ENCODE measurements around the gene ATP6V0B. TPM values are rescaled to one million over a fixed set of nuclear protein-coding genes. Genes with fewer than 3 reads are reported as not detected.

Gene ATP6V0B
- total and polyA plus RNA-seq, 9 of the 15 experiments (the other 6 are each of a cell fraction or from before 2014, with no cell fraction given) = 137 to 328 (median 220) TPM

- TF ChIP-seq ZBTB9 (CRISPR knock-in tag; IDR thresholded peaks at IDR 0.05) = no peak; the same call in none of the 2 replicates
- TF ChIP-seq ARNT (IDR thresholded peaks at IDR 0.05) = peak in 1 of 2 experiments; percentile 44; a peak in 2 of 4 replicates
- no peak for TF ChIP-seq THRAP3 (IDR thresholded peaks at IDR 0.05; ENCODE audit: borderline replicate concordance)
- TF ChIP-seq RAD51 (IDR thresholded peaks at IDR 0.05; ENCODE audit: borderline replicate concordance, low read depth) = peak; percentile 91
- no peak for TF ChIP-seq IFI16 (CRISPR knock-in tag; IDR thresholded peaks at IDR 0.05)
- TF ChIP-seq ZNF766 (CRISPR knock-in tag; conservative IDR thresholded peaks at IDR 0.05) = peak; percentile 79; the same call in 1 of the 2 replicates
- TF ChIP-seq ZNF589 (CRISPR knock-in tag; IDR thresholded peaks at IDR 0.05; ENCODE audit: low read depth) = peak; percentile 72; the same call in 1 of the 2 replicates
- TF ChIP-seq CHAMP1 (IDR thresholded peaks at IDR 0.05) = no peak; the same call in 1 of the 2 replicates
- no peak for TF ChIP-seq HNRNPH1 (optimal IDR thresholded peaks at IDR 0.05; ENCODE audit: low read depth, low read length)
- peak; percentile 88 to 91 for TF ChIP-seq FOXK2 (conservative IDR thresholded peaks at IDR 0.05 in 1 of 2, IDR thresholded peaks at IDR 0.05 in 1 of 2; ENCODE audit: low read depth in 2 of 2)
- no peak for TF ChIP-seq SETDB1 (IDR thresholded peaks at IDR 0.05; ENCODE audit: low read length)
- peak; percentile 83; the same call in 1 of the 2 replicates for TF ChIP-seq E2F1 (CRISPR knock-in tag; IDR thresholded peaks at IDR 0.05)
- TF ChIP-seq ZSCAN29 (IDR thresholded peaks at IDR 0.05) = no peak
- peak; percentile 97 for TF ChIP-seq CREB3L1 (IDR thresholded peaks at IDR 0.05; ENCODE audit: borderline replicate concordance, low read depth)
- TF ChIP-seq ZNF445 (CRISPR knock-in tag; IDR thresholded peaks at IDR 0.05; ENCODE audit: low read depth) = peak; percentile 40; the same call in 1 of the 2 replicates
- TF ChIP-seq ETV5 (CRISPR knock-in tag; IDR thresholded peaks at IDR 0.05; ENCODE audit: low read depth) = peak; percentile 91
- TF ChIP-seq U2AF2 (optimal IDR thresholded peaks at IDR 0.05; ENCODE audit: low read depth, low read length) = no peak
- no peak for TF ChIP-seq SNAPC5 (CRISPR knock-in tag; IDR thresholded peaks at IDR 0.05)
- no peak for TF ChIP-seq CREBBP (IDR thresholded peaks at IDR 0.05; ENCODE audit: low read depth, low read length)
- TF ChIP-seq GATAD2B (IDR thresholded peaks at IDR 0.05; ENCODE audit: borderline replicate concordance) = no peak
- TF ChIP-seq ZNF436 (CRISPR knock-in tag; IDR thresholded peaks at IDR 0.05) = no peak
- TF ChIP-seq NR3C1 (CRISPR knock-in tag; IDR thresholded peaks at IDR 0.05) = no peak
Measured at GRCh38 chr1:43946236-43947060, 28.3 kb upstream of the ATP6V0B start, which contains the start of gene IPO13 (continued).

Measured in K562 (cell line).